Measurements from ENCODE around the gene RFXANK.
"Not testable (repeated sequence)": the region's sequence is repeated elsewhere in the genome, so short reads cannot be mapped to it uniquely, and the experiment has no call there.

The RFXANK gene

DNA sequence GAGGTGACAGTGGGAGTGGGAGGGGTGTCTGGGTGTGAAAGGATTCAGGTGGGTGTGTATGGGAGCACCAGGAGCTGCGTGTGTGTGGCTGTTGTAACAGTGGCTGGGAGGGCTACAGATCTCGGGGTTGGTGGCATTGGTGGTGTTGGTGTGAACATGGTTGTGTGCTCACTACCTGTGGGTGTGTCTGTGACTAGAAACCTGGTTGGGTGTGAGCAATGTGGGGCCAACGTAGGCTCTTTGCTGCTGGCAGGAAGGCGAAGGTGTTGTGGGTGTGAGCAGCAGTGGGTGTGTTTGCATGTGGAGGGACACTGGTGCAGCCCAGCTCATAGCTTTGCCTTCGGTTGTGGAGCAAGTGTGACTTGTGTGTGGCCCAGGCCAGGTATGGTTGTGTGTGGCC, 14.9 kb downstream of the RFXANK start:
- DNase-seq (ENCODE audit: low read depth in 2 of 2) = no peak

DNA sequence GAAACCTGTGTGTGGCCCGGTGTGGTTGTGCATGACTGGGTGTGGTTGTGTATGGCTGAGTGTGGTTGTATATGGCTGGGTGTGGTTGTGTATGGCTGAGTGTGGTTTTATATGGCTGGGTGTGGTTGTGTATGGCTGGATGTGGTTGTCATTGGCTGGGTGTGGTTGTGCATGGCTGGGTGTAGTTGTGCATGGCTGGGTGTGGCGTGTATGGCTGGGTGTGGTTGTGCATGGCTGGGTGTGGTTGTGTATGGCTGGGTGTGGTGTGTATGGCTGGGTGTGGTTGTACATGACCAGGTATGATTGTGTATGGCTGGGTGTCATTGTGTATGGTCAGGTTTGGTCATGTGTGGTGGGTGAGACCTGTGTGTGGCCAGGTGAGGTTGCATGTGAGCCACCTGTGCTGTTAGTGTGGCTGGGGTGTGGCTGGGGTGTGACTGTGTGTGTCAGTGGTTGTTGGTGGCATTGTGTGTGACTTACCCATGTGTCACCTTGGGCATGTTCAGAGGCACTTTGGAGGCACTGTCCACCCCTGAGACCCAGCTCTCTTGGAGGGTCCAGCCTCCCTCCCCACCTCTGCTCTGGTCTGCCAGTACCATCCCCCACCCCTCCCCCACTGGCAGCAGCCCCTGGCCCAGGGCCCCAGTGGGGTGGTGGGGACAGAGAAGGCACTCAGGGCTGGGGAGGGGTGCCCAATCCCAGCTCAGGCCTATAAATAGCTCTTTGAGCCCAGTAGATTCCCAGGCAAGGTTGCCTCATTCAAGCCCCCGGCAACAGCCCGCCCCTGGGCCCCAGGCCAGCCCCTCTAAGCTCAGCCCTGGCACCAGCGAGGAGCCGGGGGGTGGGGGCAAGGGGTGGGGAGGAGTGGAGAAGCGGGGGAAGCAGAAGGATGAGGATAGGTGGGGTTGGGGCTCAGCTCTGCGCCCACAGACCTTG, 15.8 kb downstream of the RFXANK start:
- no peak for DNase-seq (ENCODE audit: low read depth in 2 of 2)

DNA sequence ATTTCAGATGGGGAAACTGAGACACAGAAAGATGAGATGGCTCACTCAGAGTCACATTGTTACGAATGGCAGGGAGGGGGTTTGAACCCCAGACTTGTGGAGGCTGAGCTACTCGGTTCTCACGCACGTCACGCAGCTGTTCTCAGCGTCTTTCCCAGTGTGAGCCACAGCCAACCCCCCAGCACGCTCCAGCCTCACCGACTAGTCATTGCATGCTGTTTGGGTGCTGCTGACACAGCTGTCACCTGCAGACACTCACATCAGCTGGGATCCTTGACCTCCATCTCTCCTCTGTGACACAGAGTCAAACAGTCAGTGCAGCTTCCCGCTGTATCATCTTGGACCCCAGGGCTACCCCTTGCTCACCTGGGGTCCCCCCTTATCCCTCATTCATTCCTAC, 17.3 kb downstream of the RFXANK start:
- no peak for DNase-seq (ENCODE audit: low read depth in 2 of 2)

DNA sequence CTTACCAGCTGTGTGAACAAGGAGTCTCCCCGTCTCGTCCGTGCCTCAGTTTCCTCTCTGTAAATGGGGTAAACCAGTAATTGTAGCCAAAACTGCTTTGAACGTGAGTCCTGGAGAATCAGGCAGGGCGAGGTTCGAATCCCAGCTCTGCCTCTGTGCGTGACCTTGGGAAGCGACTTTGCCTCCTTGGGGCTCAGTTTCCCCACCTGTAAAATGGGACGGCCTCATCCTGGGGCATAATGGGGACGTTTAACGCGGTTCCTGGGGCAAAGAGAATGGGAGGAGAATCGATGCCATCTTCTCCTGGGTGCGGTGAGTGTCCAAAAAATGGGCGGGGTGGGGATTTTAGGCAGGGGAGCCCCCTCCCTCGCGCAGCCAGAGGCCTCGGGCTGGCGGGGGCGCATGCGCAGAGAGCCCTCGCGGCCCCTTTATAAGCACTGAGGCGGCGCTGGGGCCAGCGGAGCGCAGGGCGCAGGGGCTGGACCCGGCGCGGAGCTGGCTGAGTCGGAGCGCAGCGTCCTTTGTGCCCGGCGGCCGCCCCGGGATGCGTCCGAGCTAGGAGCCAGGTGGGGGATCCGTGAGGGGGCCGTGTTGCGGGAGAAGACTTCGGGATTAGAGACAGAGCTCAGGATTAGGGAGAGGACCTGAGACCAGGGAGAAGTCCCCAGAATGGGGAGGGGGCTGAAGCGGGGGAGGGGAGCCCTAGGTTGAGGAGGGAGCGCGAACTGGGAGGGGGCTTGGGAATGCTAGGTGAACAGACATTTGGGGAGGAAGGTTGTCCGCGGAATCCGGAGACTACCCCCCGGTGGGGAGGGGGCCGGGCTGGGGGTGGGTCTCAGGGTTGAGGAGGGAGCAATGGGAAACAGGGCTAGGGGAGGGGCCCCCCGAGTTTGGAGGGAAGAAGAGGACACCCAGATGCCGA, 19.7 kb downstream of the RFXANK start, which contains the start of gene NCAN:
Gene NCAN (plus strand): TSS at position 460 of the 922 bp plus-strand sequence. CDS start 4,996 bp downstream, outside the sequence.
- DNase-seq (ENCODE audit: low read depth in 2 of 2) = no peak

DNA sequence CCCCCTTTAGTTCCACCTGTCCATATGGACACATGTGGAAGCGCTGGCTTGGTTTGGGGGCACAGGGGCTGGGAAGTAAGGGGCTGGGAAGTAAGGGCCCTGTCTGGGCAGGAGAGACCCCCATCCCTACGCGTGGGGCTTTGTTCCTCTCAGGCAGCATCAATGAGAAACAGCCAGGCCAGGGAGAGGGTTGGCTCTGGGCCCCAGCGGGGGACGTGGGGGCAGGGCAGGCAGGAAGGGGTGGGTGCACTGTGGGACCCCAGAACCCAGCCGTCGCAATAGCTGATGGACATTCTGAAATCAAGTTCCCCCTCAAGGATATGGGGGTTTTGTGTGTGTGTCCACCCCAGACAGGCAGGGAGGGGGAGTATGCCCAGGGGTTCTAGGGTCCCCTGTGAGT, 20.9 kb downstream of the RFXANK start:
- no peak for DNase-seq (ENCODE audit: low read depth in 2 of 2)

DNA sequence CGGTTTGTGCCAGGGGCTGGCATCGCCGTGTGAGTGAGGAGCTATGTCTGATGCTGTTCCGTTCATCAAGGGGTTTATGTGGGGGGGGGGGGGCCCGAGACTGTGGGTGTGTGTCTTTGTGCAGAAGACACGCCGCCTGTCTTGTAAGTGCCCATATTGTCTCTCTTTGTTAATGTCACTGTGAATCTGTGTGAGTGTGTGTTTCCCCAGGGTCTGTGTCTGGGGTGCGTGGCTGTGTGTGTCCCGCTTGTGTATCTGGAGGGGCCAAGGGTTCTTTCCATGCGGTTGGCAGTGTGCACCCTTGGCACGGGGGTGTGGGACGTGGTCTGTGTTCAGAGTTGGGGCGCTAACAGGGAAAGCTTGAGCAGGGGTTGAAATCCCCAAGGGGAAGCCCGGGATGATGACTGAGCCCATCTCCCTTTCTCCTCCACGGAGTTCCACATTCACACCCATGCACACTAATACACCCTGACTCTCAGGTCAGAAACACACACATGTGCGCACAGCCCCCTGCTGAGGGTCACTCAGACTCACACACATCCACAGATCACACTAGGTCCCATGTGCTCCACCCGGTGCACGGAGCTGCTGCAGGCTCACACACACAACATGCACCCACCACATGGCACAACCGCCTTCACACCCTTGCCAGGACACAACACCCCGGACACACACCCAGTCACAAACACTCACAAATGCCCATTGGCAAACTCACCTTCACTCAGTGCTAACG, 21.5 kb downstream of the RFXANK start:
- DNase-seq (ENCODE audit: low read depth in 2 of 2) = no peak

DNA sequence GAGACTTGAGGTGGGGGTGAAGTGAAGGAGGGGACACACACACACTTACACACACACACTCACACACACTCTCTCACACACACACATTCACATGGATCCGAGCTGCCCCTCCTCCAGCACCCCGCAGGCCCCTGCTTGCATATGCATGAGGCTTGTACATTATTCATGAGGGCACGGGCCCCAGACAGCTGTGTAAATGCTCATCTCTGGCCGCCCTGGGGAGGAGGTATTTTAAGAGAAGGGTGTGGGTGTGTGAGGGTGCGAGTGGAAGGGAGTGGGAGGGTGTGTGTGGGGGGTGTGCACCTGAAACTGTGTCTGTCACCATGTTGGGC, 22.1 kb downstream of the RFXANK start:
- no peak for DNase-seq (ENCODE audit: low read depth in 2 of 2)

DNA sequence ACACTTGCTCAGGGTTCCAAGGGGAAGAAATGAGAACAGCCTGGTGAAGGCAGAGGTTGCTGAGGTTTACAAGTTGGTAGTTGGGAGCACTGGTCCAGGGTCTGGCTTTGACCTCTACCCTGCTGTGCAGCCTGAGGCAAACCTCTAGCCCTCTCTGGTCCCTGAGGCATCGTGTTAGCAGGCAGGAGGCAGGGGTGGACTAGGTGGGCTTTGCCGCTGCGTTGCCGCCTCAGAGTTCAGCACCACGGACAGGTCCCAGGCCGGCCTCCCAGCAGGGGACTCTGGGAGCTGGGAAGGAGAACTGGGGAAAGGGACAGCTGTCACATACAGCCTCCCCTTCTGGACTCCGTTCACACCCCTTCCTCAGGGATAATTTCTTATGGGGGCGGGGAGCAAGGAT, 22.8 kb downstream of the RFXANK start:
- no peak for DNase-seq (ENCODE audit: low read depth in 2 of 2)

DNA sequence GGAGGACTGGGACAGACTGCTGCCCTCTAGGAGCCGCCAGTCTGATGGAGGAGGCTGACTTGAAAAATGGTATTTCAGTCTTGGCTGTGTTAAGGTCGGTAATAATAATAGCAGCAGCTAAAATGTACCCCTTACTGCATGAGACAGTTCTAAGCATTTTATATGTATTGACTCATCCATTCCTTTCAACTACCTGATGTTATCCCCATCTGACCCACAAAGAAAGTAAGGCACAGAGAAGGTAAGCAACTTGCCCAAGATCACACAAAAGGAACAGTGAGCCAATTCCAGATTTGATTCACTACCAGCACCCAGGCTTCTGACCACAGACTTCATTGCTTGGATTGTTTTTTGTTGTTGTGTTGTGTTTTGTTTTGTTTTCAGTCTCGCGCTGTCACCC, 23.7 kb downstream of the RFXANK start:
- no peak for DNase-seq (ENCODE audit: low read depth in 2 of 2)

DNA sequence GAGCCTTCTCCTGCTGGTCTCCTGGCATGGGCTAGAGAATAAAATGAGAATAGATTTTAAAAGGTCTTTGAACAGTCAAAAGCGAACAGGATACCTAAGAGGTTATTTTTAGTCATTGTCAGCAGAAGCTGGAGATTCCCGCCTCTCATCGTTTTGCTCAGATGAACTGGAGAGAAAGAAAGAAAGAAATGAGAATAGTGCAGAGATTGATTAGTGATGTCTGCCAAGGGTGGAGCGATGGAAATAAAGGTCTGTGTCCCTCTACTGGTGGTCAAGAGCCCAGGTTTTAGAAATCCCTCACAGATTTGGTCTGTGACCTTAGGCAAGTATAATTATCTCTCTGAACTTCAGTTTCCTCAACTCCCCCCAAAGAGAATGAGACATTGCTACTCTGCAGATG, 25.0 kb downstream of the RFXANK start:
- no peak for DNase-seq (ENCODE audit: low read depth in 2 of 2)

DNA sequence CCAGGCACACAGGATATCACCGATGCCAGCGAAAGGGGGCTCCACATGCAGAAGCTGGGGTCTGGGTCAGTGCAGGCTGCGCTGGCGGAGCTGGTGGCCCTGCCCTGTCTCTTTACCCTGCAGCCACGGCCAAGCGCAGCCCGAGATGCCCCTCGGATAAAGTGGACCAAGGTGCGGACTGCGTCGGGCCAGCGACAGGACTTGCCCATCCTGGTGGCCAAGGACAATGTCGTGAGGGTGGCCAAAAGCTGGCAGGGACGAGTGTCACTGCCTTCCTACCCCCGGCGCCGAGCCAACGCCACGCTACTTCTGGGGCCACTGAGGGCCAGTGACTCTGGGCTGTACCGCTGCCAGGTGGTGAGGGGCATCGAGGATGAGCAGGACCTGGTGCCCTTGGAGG, 26.9 kb downstream of the RFXANK start:
- DNase-seq (ENCODE audit: low read depth in 2 of 2) = no peak

DNA sequence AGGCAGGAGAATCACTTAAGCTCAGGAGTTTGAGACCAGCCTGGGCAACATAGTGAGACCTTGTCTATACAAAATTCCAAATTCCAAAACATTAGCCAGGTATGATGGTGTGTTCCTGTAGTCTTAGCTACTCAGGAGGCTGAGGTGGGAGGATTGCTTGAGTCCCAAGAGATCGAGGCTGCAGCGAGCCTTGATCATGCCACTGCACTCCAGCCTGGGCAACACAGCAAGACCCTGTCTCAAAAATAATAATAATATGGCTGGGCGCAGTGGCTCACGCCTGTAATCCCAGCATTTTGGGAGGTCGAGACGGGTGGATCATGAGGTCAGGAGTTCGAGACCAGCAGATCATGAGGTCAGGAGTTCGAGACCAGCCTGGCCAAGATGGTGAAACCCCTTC, 28.9 kb downstream of the RFXANK start:
- DNase-seq (ENCODE audit: low read depth in 2 of 2) = not testable (repeated sequence)

DNA sequence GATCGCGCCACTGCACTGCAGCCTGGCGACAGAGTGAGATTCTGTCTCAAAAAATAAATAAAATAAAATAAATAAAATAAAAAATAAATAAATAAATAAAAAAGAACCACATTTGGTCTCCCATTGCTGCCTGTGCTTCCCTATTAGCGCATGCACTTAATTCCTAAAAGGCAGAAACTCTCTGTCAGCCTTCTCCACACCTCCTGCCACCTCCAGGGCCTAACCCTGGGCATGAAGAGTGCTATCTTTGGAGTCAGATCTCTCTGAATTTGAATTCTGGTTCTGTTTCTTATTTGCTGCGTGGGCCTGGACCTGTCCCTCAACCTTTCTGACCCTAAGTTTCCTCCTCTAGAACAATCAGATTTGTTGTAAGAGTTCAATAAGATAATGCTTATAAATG, 31.0 kb downstream of the RFXANK start:
- no peak for DNase-seq (ENCODE audit: low read depth in 2 of 2)

DNA sequence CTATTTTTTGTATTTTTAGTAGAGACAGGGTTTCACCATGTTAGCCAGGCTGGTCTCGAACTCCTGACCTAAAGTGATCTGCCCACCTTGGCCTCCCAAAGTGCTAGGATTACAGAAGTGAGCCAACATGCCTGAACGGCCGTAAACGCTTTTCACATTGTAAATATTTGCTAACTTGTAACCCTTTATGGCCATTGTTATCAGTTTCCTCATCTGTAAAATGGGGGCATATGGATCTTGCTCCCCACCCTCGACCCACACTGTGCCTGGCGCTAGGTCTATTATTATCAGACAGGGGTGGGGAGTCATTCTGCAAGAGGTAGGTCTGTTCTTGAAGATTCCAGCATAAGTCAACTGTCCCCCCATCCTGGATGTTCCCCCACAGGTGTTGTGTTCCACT, 31.6 kb downstream of the RFXANK start:
- DNase-seq (ENCODE audit: low read depth in 2 of 2) = no peak

DNA sequence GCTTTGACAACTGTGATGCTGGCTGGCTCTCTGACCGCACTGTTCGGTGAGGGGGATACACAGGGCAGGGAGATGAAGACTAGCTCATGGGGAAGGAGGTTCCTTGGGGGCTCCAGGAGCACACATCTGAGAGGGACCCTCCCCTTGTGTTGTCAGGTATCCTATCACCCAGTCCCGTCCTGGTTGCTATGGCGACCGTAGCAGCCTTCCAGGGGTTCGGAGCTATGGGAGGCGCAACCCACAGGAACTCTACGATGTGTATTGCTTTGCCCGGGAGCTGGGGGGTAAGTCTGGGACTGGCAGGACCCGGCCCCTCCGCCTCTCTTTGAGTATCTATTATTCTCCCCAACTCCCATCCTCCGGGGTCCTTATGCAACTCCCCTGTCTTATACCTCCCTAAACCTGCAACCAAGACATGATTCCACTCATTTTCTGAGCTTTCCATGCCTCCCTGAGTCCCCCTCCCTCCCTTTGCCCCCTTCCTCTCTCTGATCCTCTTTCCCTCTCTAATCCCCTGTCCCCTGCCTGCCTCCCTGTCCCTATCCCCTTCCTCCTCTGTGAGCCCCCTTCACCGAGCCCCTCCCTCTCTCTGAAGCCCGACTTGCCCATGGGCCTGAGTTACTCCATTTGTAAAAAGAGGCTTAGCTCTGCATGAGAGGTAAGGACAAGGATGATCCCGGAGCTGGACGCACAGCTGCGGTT, 32.2 kb downstream of the RFXANK start:
- DNase-seq (ENCODE audit: low read depth in 2 of 2) = no peak

DNA sequence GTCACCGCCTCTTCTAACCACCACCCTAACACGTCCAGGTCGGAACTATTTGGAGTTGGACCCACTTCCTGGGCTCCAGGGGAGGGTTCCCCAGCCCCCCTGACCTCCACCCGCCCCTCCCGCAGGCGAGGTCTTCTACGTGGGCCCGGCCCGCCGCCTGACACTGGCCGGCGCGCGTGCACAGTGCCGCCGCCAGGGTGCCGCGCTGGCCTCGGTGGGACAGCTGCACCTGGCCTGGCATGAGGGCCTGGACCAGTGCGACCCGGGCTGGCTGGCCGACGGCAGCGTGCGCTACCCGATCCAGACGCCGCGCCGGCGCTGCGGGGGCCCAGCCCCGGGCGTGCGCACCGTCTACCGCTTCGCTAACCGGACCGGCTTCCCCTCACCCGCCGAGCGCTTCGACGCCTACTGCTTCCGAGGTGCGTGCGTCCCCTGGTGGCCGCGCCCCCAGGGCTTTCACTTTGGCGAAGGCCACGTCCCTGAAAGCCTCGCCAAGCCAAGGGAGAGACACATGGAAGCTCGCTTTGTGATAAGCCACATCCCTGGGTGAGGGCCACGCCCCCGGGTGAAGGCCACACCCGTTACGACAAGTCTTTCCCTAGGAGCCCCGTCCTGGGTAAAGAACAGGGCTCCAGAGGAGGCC, 32.9 kb downstream of the RFXANK start:
- DNase-seq (ENCODE audit: low read depth in 2 of 2) = peak; percentile 46 to 68

DNA sequence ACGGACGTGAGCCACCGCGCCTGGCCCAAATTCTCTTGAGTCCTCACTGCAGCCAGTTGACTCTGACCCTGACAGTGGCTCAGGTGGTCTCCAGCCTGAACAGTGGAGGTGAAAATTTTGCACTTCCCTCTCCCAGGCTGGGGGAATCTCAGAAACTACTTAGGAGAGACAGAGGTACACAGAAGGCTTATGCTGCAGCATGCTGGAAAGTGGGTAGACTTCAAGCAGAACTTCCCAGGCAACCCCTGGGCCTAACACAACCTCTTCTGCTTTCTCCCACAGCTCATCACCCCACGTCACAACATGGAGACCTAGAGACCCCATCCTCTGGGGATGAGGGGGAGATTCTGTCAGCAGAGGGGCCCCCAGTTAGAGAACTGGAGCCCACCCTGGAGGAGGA, 34.1 kb downstream of the RFXANK start:
- no peak for DNase-seq (ENCODE audit: low read depth in 2 of 2)

DNA sequence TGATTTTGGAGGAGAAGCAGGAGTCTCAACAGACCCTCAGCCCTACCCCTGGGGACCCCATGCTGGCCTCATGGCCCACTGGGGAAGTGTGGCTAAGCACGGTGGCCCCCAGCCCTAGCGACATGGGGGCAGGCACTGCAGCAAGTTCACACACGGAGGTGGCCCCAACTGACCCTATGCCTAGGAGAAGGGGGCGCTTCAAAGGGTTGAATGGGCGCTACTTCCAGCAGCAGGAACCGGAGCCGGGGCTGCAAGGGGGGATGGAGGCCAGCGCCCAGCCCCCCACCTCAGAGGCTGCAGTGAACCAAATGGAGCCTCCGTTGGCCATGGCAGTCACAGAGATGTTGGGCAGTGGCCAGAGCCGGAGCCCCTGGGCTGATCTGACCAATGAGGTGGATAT, 34.6 kb downstream of the RFXANK start:
- no peak for DNase-seq (ENCODE audit: low read depth in 2 of 2)

DNA sequence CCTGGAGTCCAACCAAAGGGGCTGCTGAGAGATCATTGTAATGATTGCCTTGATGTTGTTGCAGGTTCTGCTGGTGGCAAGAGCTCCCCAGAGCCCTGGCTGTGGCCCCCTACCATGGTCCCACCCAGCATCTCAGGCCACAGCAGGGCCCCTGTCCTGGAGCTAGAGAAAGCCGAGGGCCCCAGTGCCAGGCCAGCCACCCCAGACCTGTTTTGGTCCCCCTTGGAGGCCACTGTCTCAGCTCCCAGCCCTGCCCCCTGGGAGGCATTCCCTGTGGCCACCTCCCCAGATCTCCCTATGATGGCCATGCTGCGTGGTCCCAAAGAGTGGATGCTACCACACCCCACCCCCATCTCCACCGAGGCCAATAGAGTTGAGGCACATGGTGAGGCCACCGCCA, 35.2 kb downstream of the RFXANK start:
- DNase-seq (ENCODE audit: low read depth in 2 of 2) = no peak

DNA sequence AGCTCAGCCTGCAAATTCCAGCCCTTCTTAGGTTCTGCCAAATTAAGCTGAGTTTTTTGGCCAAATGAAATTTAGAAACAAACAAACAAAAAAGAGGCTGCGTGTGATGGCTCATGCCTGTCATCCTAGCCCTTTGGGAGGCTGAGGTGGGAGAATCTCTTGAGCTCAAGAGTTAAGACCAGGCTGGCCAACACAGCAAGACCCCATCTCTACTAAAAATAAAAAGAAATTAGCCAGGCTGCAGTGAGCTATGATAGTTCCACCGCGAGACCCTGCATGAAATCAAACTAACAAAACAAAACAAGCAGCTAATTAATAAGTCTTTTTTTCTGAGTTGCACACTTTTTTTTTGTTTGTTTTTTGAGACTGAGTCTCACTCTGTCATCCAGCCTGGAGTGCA, 37.6 kb downstream of the RFXANK start:
- no peak for DNase-seq (ENCODE audit: low read depth in 2 of 2)

DNA sequence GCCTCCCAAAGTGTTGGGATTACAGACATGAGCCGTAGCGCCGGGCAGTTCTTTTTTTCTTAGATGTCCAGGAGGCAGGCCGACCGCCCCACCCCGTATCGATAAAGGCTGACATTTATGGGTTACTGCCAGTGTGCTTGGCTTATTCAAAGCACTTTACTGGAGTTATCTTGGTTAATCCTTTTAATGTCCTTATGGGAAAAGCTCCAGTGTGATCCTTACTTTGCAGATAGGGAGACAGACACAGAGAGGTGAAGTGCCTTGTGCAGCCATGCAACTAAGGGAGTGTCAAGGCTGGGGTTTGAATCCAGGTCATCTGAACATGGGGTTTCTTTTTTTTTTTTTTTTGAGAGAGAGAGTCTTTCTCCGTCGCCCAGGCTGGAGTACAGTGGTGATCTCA, 38.9 kb downstream of the RFXANK start:
- no peak for DNase-seq (ENCODE audit: low read depth in 2 of 2)

Data from stimulated activated CD4-positive, alpha-beta T cell treated with anti-CD3 and anti-CD28 coated beads, Interleukin-12 subunit alpha, Interleukin-12 subunit beta, amount 100 ng/mL, for 24 hours (primary cell).